Left ventricle myocardium inferior (tissue), 1 donor: ENCODE results near the gene NCKAP5. TPM values are rescaled to one million over a fixed set of nuclear protein-coding genes. Genes with fewer than 3 reads are reported as not detected.

Source experiments
- DNase-seq: peaks from one replicate; pipeline ENCODE4 v3.0.0-alpha.2; 2020
- H3K27ac ChIP-seq: fragments of 200-600 bp; replicated peaks from 2 replicates; pipeline ENCODE4 v1.8.0; 2021
- H3K27me3 ChIP-seq: fragments of 200-600 bp; 2 replicates; pipeline ENCODE4 v1.8.0; 2021; ENCODE audit warnings: low read depth
- H3K36me3 ChIP-seq: fragments of 200-600 bp; 2 replicates; pipeline ENCODE4 v1.8.0; 2021
- H3K4me1 ChIP-seq: fragments of 200-600 bp; 2 replicates; pipeline ENCODE4 v1.8.0; 2021
- H3K4me3 ChIP-seq: fragments of 200-600 bp; 2 replicates; pipeline ENCODE4 v1.8.0; 2021; ENCODE audit warnings: mild to moderate bottlenecking, moderate library complexity
- H3K9me3 ChIP-seq: fragments of 200-600 bp; replicated peaks from 2 replicates; pipeline ENCODE4 v1.8.0; 2021
- CTCF ChIP-seq: fragments of 200-600 bp; IDR thresholded peaks from 2 replicates; pipeline ENCODE4 v1.8.0; 2021; ENCODE audit warnings: antibody characterized with exemption, mild to moderate bottlenecking, borderline replicate concordance
- intact Hi-C: fragments of 100-400 bp; cut with micrococcal nuclease; formaldehyde crosslinking; loops from one replicate; pipeline ENCODE4 v1.11.0; 2022
- total RNA-seq: library from RNA; stranded (reverse); fragmentation: NEBNext Ultra II Directional; extraction: Animal tissue kit (Norgen Biotek cat#: 25700); gene quantifications from one replicate; pipeline ENCODE4 v1.2.1, GENCODE V29; 2021
- donor health status: DM: no; HTN: yes; CAD: no; lungs with severe emphysema.

NCKAP5 gene
- total RNA-seq, 1 donor from 2014 or later, result 6.0 TPM

- intact Hi-C loops, result no loop called here
These were observed 694.5 kb downstream of the NCKAP5 start for GRCh38 chr2:132873738-132874137.

GRCh38 chr2:132871831-132872230 lies 696.4 kb downstream of the NCKAP5 start:
- H3K4me1 ChIP-seq, result peaks cover 9% of the 10 kb centered on the region
- H3K9me3 ChIP-seq, result no peaks in the 10 kb centered on the region
- intact Hi-C loops, result no loop called here
- no peak overlapping the region for H3K27ac ChIP-seq
- no peak overlapping the region for H3K4me3 ChIP-seq
- no peak for TF ChIP-seq CTCF
- H3K27me3 ChIP-seq, result no peaks in the 10 kb centered on the region
- H3K36me3 ChIP-seq, result no peaks in the 10 kb centered on the region
- DNase-seq, result no peak

More at GRCh38 chr2:132873738-132874137, 694.5 kb downstream of the NCKAP5 start:
- Histone ChIP-seq H3K4me1 (peaks cover 9% of the 10 kb centered on the region), H3K4me3 (no peak overlapping the region), H3K36me3 (no peaks in the 10 kb centered on the region), H3K27me3 (no peaks in the 10 kb centered on the region), H3K27ac (no peak overlapping the region), H3K9me3 (no peaks in the 10 kb centered on the region)
- TF ChIP-seq CTCF, result no peak
- DNase-seq, result no peak

- Histone ChIP-seq H3K27me3 (no peaks in the 10 kb centered on the region), H3K4me3 (no peak overlapping the region), H3K4me1 (no peaks in the 10 kb centered on the region), H3K9me3 (no peaks in the 10 kb centered on the region), H3K27ac (no peak overlapping the region), H3K36me3 (no peaks in the 10 kb centered on the region)
- TF ChIP-seq CTCF, result no peak
- no peak for DNase-seq
- intact Hi-C loops, result no loop called here
These were observed 704.3 kb downstream of the NCKAP5 start for GRCh38 chr2:132863961-132864360.

GRCh38 chr2:132860220-132860619 lies 708.0 kb downstream of the NCKAP5 start:
- no peaks in the 10 kb centered on the region for H3K36me3 ChIP-seq
- H3K27ac ChIP-seq, result no peak overlapping the region
- no peak for DNase-seq
- no peak overlapping the region for H3K4me3 ChIP-seq
- TF ChIP-seq CTCF, result no peak
- H3K9me3 ChIP-seq, result no peaks in the 10 kb centered on the region
- intact Hi-C loops, result no loop called here
- H3K27me3 ChIP-seq, result no peaks in the 10 kb centered on the region
- H3K4me1 ChIP-seq, result no peaks in the 10 kb centered on the region

GRCh38 chr2:132859590-132859989 lies 708.7 kb downstream of the NCKAP5 start:
- Histone ChIP-seq H3K27ac (no peak overlapping the region), H3K4me3 (no peak overlapping the region), H3K9me3 (no peaks in the 10 kb centered on the region), H3K27me3 (no peaks in the 10 kb centered on the region), H3K4me1 (no peaks in the 10 kb centered on the region), H3K36me3 (no peaks in the 10 kb centered on the region)
- TF ChIP-seq CTCF, result no peak
- intact Hi-C loops, result no loop called here
- no peak for DNase-seq

GRCh38 chr2:132857319-132857718 lies 710.9 kb downstream of the NCKAP5 start:
- H3K4me1 ChIP-seq, result no peaks in the 10 kb centered on the region
- H3K27me3 ChIP-seq, result no peaks in the 10 kb centered on the region
- intact Hi-C loops, result no loop called here
- H3K27ac ChIP-seq, result no peak overlapping the region
- DNase-seq, result no peak
- no peak overlapping the region for H3K4me3 ChIP-seq
- no peak for TF ChIP-seq CTCF
- H3K36me3 ChIP-seq, result no peaks in the 10 kb centered on the region
- H3K9me3 ChIP-seq, result no peaks in the 10 kb centered on the region
